IMR-90 (cell line): ENCODE results near the gene NTNG2. TPM values are rescaled to one million over a fixed set of nuclear protein-coding genes. Genes with fewer than 3 reads are reported as not detected.
"Not testable (repeated sequence)": the region's sequence is repeated elsewhere in the genome, so short reads cannot be mapped to it uniquely, and the experiment has no call there.

Experiments
- ATAC-seq: fragments of 200-7000 bp; cut with Tn5 transposase; 2 replicates; pipeline ENCODE4 v1.9.1; 2020; ENCODE audit warnings: low read depth, mild to moderate bottlenecking, moderate library complexity
- BruUV-seq: library from RNA; stranded (reverse); fragments of 400-500 nt; replicated peaks from 2 replicates; lab custom pipeline; 2021; lab: Mats Ljungman, UMichigan
- CTCF ChIA-PET: fragments of 300-600 bp; formaldehyde crosslinking; extraction: SDS; loops from one replicate; lab custom pipeline; 2021; ENCODE audit warnings: antibody characterized with exemption; lab: Yijun Ruan, JAX
- POLR2A ChIA-PET: fragments of 300-600 bp; sonication (Branson Sonifier 250); formaldehyde crosslinking; loops from one replicate; lab custom pipeline; 2022; ENCODE audit warnings: antibody characterized with exemption; ENCODE audit not compliant: unreplicated experiment; lab: Charles Lee
- DNase-seq: peaks from one replicate; pipeline ENCODE4 v3.0.0; 2013
- H2AFZ ChIP-seq: replicated peaks from 2 replicates; pipeline ENCODE3; 2013; ENCODE audit warnings: low read length, mild to moderate bottlenecking; ENCODE audit not compliant: poor library complexity
- H2AK5ac ChIP-seq: 2 replicates; pipeline ENCODE4 v1.6.1; 2013; ENCODE audit warnings: low read depth, low read length, inconsistent platforms
- H2AK9ac ChIP-seq: replicated peaks from 2 replicates; pipeline ENCODE3; 2013; ENCODE audit warnings: mild to moderate bottlenecking, low read depth, low read length, moderate library complexity; ENCODE audit not compliant: poor library complexity
- H2BK120ac ChIP-seq: 2 replicates; pipeline ENCODE4 v1.6.1; 2013; ENCODE audit warnings: low read depth, low read length, inconsistent platforms
- H2BK15ac ChIP-seq: 3 replicates; pipeline ENCODE4 v1.6.1; 2013; ENCODE audit warnings: low read depth, low read length, inconsistent platforms
- H2BK20ac ChIP-seq: 2 replicates; pipeline ENCODE4 v1.6.1; 2013; ENCODE audit warnings: low read depth, mild to moderate bottlenecking, inconsistent platforms, low read length, moderate library complexity
- H2BK5ac ChIP-seq: 2 replicates; pipeline ENCODE4 v1.6.1; 2013; ENCODE audit warnings: mild to moderate bottlenecking, low read depth, low read length, inconsistent platforms; ENCODE audit not compliant: poor library complexity, severe bottlenecking
- H3K14ac ChIP-seq: replicated peaks from 2 replicates; pipeline ENCODE4 v1.6.1; 2013; ENCODE audit warnings: low read depth, low read length, inconsistent platforms
- H3K18ac ChIP-seq: 2 replicates; pipeline ENCODE4 v1.6.1; 2013; ENCODE audit warnings: low read depth, low read length, control low read depth
- H3K23ac ChIP-seq: 2 replicates; pipeline ENCODE4 v1.6.1; 2013; ENCODE audit warnings: low read depth, low read length, inconsistent platforms
- H3K27ac ChIP-seq: 2 replicates; pipeline ENCODE4 v1.5.1; 2013; ENCODE audit warnings: mild to moderate bottlenecking, control low read depth, low read length; ENCODE audit not compliant: insufficient read depth
- H3K27me3 ChIP-seq: 2 replicates; pipeline ENCODE4 v1.6.1; 2013; ENCODE audit warnings: low read length; ENCODE audit not compliant: control insufficient read depth, insufficient read depth
- H3K36me3 ChIP-seq: 2 replicates; pipeline ENCODE4 v1.6.1; 2013; ENCODE audit warnings: low read length, mixed read lengths; ENCODE audit not compliant: control insufficient read depth, insufficient read depth
- H3K4ac ChIP-seq: 2 replicates; pipeline ENCODE4 v1.6.1; 2013; ENCODE audit warnings: low read depth, low read length, inconsistent platforms
- H3K4me1 ChIP-seq: 2 replicates; pipeline ENCODE4 v1.6.1; 2013; ENCODE audit warnings: low read length, mixed read lengths; ENCODE audit not compliant: control insufficient read depth, insufficient read depth
- H3K4me2 ChIP-seq: 2 replicates; pipeline ENCODE4 v1.6.1; 2013; ENCODE audit warnings: low read depth, mild to moderate bottlenecking, control low read depth, low read length, moderate library complexity
- H3K4me3 ChIP-seq: 2 replicates; pipeline ENCODE4 v1.5.1; 2013; ENCODE audit warnings: low read depth, mild to moderate bottlenecking, control low read depth, low read length, moderate library complexity; ENCODE audit not compliant: insufficient read depth
- H3K56ac ChIP-seq: 2 replicates; pipeline ENCODE4 v1.6.1; 2013; ENCODE audit warnings: low read length, inconsistent platforms; ENCODE audit not compliant: insufficient read depth; ENCODE audit errors: extremely low read depth
- H3K79me1 ChIP-seq, 2 experiments: 2 replicates each; pipeline ENCODE4 v1.6.1; 2013; ENCODE audit warnings: low read length in 2 of 2, inconsistent platforms in 1 of 2, low read depth in 1 of 2
- H3K9ac ChIP-seq: 2 replicates; pipeline ENCODE4 v1.6.1; 2013; ENCODE audit warnings: low read depth, low read length, control low read depth
- H3K9me1 ChIP-seq: 2 replicates; pipeline ENCODE4 v1.6.1; 2013; ENCODE audit warnings: low read length, inconsistent platforms; ENCODE audit not compliant: insufficient read depth
- H3K9me3 ChIP-seq: 2 replicates; pipeline ENCODE4 v1.6.1; 2013; ENCODE audit warnings: low read length; ENCODE audit not compliant: control insufficient read depth, insufficient read depth
- H4K20me1 ChIP-seq: 2 replicates; pipeline ENCODE4 v1.6.1; 2013; ENCODE audit warnings: low read length, inconsistent platforms; ENCODE audit not compliant: insufficient read depth
- H4K5ac ChIP-seq: 2 replicates; pipeline ENCODE4 v1.6.1; 2013; ENCODE audit warnings: mild to moderate bottlenecking, low read depth, low read length, control low read depth
- H4K8ac ChIP-seq, 2 experiments: 2 replicates each; pipeline ENCODE4 v1.6.1; 2013; ENCODE audit warnings: low read depth in 2 of 2, low read length in 2 of 2, control low read depth in 1 of 2, inconsistent platforms in 1 of 2
- H4K91ac ChIP-seq: 2 replicates; pipeline ENCODE4 v1.6.1; 2013; ENCODE audit warnings: low read depth, low read length, inconsistent platforms; ENCODE audit not compliant: insufficient read depth
- NFE2L2 ChIP-seq: fragments of 150-350 bp; IDR thresholded peaks from 2 replicates; pipeline ENCODE4 v1.6.1; 2016; ENCODE audit warnings: low read depth, mild to moderate bottlenecking, low read length
- WGBS, 2 experiments: methylation state at CpG; one replicate each; pipeline versions ENCODE4 v1.1.5 to v1.1.7; 2013; ENCODE audit warnings: missing lambda C conversion rate in 2 of 2; ENCODE audit not compliant: insufficient read length in 1 of 2; ENCODE audit errors: extremely low coverage in 2 of 2; 5-methylcytosine and 5-hydroxymethylcytosine counted together
- dilution Hi-C: fragments of 300-500 bp; cut with HindIII; formaldehyde crosslinking; loops from one replicate; pipeline ENCODE4 v1.14.3; 2018; ENCODE audit warnings: low sequenced_read_pairs; ENCODE audit not compliant: unreplicated experiment
- in situ Hi-C: fragments of 300-500 bp; cut with MboI; formaldehyde crosslinking; loops from 3 replicates; pipeline ENCODE4 v1.14.3; 2019; ENCODE audit warnings: low sequenced_read_pairs, inconsistent platforms, mixed read lengths
- intact Hi-C: fragments of 100-400 bp; cut with micrococcal nuclease; formaldehyde crosslinking; loops from 2 replicates; pipeline ENCODE4 v1.10.0; 2022
- polyA plus RNA-seq, 3 experiments: library from polyadenylated mRNA; depleted of rRNA; stranded (reverse); fragments of >200 nt; gene quantifications; 2 replicates each; pipeline ENCODE4 v1.2.3, GENCODE V29; 2012; ENCODE audit warnings: low replicate concordance in 1 of 3
- total RNA-seq: library from RNA; depleted of rRNA; stranded (reverse); fragments of >200 nt; gene quantifications from 2 replicates; pipeline ENCODE4 v1.2.3, GENCODE V29; 2012

Gene NTNG2
- total and polyA plus RNA-seq, 2 of the 4 experiments (the other 2 are of a cell fraction): 0.54 to 0.84 TPM

- H3K4me3 ChIP-seq, H3K18ac ChIP-seq, H4K91ac ChIP-seq, H3K14ac ChIP-seq, H2BK20ac ChIP-seq, H2BK5ac ChIP-seq, H3K56ac ChIP-seq, H4K8ac ChIP-seq, H3K4me2 ChIP-seq, H3K27me3 ChIP-seq, H3K4me1 ChIP-seq, POLR2A ChIA-PET, H3K9me3 ChIP-seq, ATAC-seq, H2AK9ac ChIP-seq, H3K23ac ChIP-seq, intact Hi-C loops, H4K5ac ChIP-seq, H2BK15ac ChIP-seq, H2BK120ac ChIP-seq, BruUV-seq, H2AFZ ChIP-seq, H2AK5ac ChIP-seq, H3K9me1 ChIP-seq, H3K27ac ChIP-seq, dilution Hi-C loops, H3K4ac ChIP-seq, H3K9ac ChIP-seq: not testable (repeated sequence)
- peak; percentile 52; the same call in 1 of the 2 replicates for TF ChIP-seq NFE2L2
- CTCF ChIA-PET: interaction anchor here (0.8 kb wide), 1 partner anchor 511 kb away, joined by 6 read pairs; no protein-coding TSS in a partner anchor
- WGBS, 2 experiments: 100% methylated on average over 4 of the region's 16 CpGs; no CpG with 5 or more reads in 1 of the 2 experiments
- Histone ChIP-seq H3K79me1 (peaks cover 0 to 16% of the 10 kb centered on the region in 2 experiments; a peak in 2 of 4 replicates), H3K36me3 (peaks cover 37% of the 10 kb centered on the region), H4K20me1 (peaks cover 16% of the 10 kb centered on the region; the same call in 1 of the 2 replicates)
- peak; percentile 59 for DNase-seq
- in situ Hi-C loops: loop anchor here (25.0 kb wide), 1 partner anchor 683 kb away; no protein-coding TSS in a partner anchor
These were observed 108.1 kb downstream of the NTNG2 start for GRCh38 chr9:132269704-132270516.
